ENCODE data around the gene CCNI2. TPM values are rescaled to one million over a fixed set of nuclear protein-coding genes. Genes with fewer than 3 reads are reported as not detected.

Gene CCNI2
- total RNA-seq, 1 experiment from 2014 or later = 1.4 TPM

DNA sequence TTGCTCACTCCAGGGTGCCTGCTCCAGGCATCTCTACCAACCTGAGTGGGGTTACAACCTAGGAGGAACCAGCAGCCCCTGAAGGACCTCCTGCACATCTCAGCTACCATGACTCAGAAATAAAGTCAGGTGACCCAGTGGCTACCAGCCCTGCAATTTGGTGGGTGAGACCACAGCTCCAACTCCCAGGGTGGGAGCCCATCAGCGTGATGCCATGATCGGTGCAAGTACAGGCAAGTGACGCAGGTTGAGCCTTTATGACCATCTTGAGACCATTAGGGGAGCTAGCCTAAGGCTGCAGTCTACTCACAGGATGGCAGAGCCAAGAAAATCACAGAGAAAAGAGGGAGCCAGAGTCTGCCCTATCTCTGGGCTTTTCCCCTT is 21.3 kb downstream of the CCNI2 start:
- Histone ChIP-seq H3K4me1 (ENCODE audit: control insufficient read depth in 1 of 2, insufficient read depth in 2 of 2, low read length in 2 of 2) (peaks cover 6 to 7% of the 10 kb centered on the region in 2 experiments; a peak in 1 of 4 replicates), H3K27ac (ENCODE audit: low read depth, low read length) (no peak overlapping the region), H4K20me1 (ENCODE audit: insufficient read depth) (no peaks in the 10 kb centered on the region), H3K36me3 (ENCODE audit: control insufficient read depth in 1 of 2, insufficient read depth in 2 of 2, low read length in 2 of 2) (peaks cover 0 to 5% of the 10 kb centered on the region in 2 experiments; a peak in 1 of 4 replicates), H3K79me2 (ENCODE audit: insufficient read depth, low read length) (peaks cover 7% of the 10 kb centered on the region; the same call in 1 of the 2 replicates), H2AFZ (ENCODE audit: low read depth, low read length, poor library complexity, severe bottlenecking) (no peak overlapping the region), H3K4me3 (replicated peaks in 1 of 2; ENCODE audit: low read depth in 1 of 2, low read length in 2 of 2) (no peak overlapping the region), H3K9me2 (ENCODE audit: insufficient read depth) (no peaks in the 10 kb centered on the region), H3K9ac (ENCODE audit: low read length) (no peak overlapping the region), H3K27me3 (ENCODE audit: insufficient read depth, low read length) (no peaks in the 10 kb centered on the region), H3K9me3 (ENCODE audit: control insufficient read depth in 1 of 2, insufficient read depth in 1 of 2, low read depth in 1 of 2, low read length in 2 of 2) (no peaks in the 10 kb centered on the region), H3K4me2 (ENCODE audit: low read length) (no peak overlapping the region)
- POLR2A ChIA-PET = no interaction called here
- intact Hi-C loops (cut with micrococcal nuclease) = no loop called here
- RAD21 ChIA-PET (ENCODE audit: low non-redundant PET in 1 of 2, low total read pairs in 2 of 2, uncharacterized antibody in 2 of 2, unreplicated experiment in 2 of 2) = no interaction called here
- no peak for TF ChIP-seq CTCF (IDR thresholded peaks at IDR 0.05 in 2 of 3, conservative IDR thresholded peaks at IDR 0.05 in 1 of 3; ENCODE audit: borderline replicate concordance in 1 of 3, insufficient read depth in 1 of 3, low read depth in 2 of 3, low read length in 2 of 3)
- TF ChIP-seq, protein P1, sequence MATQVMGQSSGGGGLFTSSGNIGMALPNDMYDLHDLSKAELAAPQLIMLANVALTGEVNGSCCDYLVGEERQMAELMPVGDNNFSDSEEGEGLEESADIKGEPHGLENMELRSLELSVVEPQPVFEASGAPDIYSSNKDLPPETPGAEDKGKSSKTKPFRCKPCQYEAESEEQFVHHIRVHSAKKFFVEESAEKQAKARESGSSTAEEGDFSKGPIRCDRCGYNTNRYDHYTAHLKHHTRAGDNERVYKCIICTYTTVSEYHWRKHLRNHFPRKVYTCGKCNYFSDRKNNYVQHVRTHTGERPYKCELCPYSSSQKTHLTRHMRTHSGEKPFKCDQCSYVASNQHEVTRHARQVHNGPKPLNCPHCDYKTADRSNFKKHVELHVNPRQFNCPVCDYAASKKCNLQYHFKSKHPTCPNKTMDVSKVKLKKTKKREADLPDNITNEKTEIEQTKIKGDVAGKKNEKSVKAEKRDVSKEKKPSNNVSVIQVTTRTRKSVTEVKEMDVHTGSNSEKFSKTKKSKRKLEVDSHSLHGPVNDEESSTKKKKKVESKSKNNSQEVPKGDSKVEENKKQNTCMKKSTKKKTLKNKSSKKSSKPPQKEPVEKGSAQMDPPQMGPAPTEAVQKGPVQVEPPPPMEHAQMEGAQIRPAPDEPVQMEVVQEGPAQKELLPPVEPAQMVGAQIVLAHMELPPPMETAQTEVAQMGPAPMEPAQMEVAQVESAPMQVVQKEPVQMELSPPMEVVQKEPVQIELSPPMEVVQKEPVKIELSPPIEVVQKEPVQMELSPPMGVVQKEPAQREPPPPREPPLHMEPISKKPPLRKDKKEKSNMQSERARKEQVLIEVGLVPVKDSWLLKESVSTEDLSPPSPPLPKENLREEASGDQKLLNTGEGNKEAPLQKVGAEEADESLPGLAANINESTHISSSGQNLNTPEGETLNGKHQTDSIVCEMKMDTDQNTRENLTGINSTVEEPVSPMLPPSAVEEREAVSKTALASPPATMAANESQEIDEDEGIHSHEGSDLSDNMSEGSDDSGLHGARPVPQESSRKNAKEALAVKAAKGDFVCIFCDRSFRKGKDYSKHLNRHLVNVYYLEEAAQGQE (IDR thresholded peaks at IDR 0.05; ENCODE audit: low read depth) = no peak
- no peak for TF ChIP-seq ELF1 (IDR thresholded peaks at IDR 0.05; ENCODE audit: borderline replicate concordance, low read depth)
- no peak for TF ChIP-seq ZBTB33 (IDR thresholded peaks at IDR 0.05; ENCODE audit: extremely low read depth, insufficient replicate concordance, low read length)
- TF ChIP-seq JUND (IDR thresholded peaks at IDR 0.05) = no peak
- TF ChIP-seq, protein P2, sequence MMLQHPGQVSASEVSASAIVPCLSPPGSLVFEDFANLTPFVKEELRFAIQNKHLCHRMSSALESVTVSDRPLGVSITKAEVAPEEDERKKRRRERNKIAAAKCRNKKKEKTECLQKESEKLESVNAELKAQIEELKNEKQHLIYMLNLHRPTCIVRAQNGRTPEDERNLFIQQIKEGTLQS (IDR thresholded peaks at IDR 0.05) = no peak
- TF ChIP-seq POLR2A (IDR thresholded peaks at IDR 0.05; ENCODE audit: borderline replicate concordance, extremely low read depth, insufficient read depth, insufficient read length) = no peak
- TF ChIP-seq EZH2phosphoT487 (IDR thresholded peaks at IDR 0.05; ENCODE audit: borderline replicate concordance) = no peak
- no peak for TF ChIP-seq ZFX (IDR thresholded peaks at IDR 0.05)
- no peak for TF ChIP-seq RAD21 (IDR thresholded peaks at IDR 0.05; ENCODE audit: low read depth)
- CTCF ChIA-PET = no interaction called here
- no peak for DNase-seq (ENCODE audit: low read depth, low spot score)
- ATAC-seq = no peak
- no TSS peak for BruUV-seq (replicated peaks)
